NOMO-1 (cell line): ENCODE data around the gene GOT1.

Experiments used
- DNase-seq, 2 experiments: peaks; one replicate each; lab custom pipeline; 2025; ENCODE audit not compliant: unreplicated experiment in 2 of 2; lab: John Stamatoyannopoulos, UW

GOT1 gene

GRCh38 chr10:99435986-99436638 is 5.7 kb upstream of the GOT1 start:
- DNase-seq: peak; percentile 52 to 57

- no peak for DNase-seq
Measured at GRCh38 chr10:99433378-99434020, 3.1 kb upstream of the GOT1 start.

- no peak for DNase-seq
Measured at GRCh38 chr10:99432881-99433280, 2.5 kb upstream of the GOT1 start.

GRCh38 chr10:99432047-99432446 is 1.6 kb upstream of the GOT1 start:
- DNase-seq: no peak

DNA sequence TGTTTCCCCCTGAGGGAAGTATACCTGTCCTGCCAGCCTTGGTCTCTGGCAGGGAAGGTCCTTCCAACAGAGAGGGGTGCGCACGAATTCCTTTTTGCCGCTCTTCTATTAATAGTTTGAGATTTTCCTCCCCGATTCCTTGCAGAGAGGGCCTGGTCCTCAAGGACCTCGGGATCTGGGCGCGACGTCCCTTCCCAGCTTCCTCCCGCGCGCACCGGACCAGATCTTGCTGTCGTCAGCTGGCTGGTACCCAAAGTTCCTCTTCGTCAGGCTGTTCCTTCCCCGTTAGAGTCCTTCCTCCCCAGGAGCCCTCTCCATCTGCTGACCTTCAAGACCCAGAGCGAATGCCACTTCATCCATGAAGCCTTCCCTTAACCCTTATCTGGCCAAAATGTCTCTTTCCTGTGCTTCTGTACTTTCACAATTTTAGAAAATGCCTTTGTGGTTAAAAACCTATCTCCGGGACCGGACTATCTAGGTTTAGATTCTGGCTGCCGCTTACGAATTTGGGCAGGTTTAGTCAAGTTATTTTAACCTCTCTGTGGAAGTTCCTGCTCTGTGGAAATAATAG is 851 bp upstream of the GOT1 start:
- peak; percentile 18 to 38 for DNase-seq

DNA sequence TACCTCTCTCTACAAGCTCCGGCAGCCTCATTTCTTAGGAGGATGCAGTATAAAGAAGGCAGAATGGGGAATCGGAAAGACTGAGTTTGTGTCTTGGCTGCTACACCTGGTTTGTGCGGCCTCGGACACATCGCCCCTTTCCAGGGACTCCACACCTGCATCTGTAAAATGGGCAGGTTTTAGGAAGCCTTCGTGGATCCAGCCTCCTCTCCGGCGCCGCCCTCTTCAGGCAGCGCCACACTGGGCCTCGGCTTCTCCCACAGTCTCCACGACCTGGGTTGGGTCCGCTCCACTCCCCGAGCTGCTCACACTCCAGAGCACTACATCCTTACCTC is 341 bp downstream of the GOT1 start:
- DNase-seq: peak in 1 of 2 experiments; percentile 40

DNA sequence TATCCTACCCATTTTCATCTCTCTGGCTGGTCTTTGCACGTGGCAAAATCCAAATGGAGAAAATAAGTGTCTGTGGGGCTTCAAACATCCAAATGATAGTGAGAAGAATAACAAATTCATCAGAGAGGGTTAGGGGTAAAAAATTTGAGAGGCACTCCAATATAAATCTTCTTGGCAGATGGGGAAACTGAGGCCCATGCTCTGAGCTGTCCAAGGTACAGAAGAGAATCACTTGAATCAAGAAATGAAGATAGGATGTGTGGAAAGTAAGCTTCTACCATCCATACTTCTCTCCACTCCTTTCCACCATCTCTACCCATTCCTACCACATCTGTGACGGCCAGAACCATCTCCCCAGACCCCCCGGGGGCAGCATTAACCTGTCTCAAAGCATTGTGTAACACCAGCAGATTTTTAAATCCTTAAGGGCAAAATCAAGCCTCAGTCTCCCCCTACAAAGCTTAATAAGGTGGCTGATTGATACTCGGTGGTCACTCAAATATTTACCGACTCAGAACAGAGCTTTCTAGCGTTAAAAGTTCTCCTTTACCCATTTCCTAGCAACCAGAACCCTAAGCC is 818 bp downstream of the GOT1 start:
- no peak for DNase-seq

GRCh38 chr10:99427566-99428190 is 2.7 kb downstream of the GOT1 start:
- no peak for DNase-seq

GRCh38 chr10:99426689-99427088 is 3.7 kb downstream of the GOT1 start:
- no peak for DNase-seq

DNA sequence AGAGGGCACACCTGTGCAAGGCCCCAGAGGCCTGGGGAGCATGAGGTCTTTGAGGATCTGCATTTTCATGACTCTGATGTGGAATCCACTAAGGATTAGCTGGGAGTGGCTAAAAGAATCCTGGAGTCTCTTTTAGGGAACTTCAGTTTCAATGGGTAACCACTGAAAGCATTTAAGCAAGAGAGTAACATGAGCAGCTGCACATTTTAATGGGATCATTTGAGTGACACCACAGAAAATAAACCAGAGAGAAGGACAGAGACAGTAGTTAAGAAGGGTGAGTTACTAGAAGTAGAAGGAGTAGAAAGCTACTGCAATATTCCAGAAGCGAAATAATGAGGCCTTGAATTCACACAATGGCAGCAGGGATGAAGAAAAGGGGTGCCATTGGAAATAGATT is 5.2 kb downstream of the GOT1 start:
- no peak for DNase-seq

DNA sequence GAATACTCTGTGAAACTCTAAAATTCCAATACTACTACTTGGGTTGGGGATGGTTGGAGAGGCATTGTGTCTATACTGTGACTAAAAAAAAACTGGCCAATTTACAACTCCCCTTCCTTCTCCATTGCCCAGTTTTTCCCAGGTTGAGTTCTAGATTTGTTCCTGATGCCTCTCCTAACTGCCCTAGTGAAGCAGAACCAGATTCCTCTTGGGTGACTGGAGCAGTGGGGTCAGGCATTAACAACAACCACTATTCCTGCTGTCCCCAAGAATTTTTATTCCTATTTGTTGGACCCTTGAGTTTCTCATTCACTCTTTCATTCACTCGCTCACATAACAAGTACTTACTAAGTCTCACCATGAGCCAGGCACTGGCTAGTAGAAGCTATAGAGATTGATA is 5.8 kb downstream of the GOT1 start:
- no peak for DNase-seq

DNA sequence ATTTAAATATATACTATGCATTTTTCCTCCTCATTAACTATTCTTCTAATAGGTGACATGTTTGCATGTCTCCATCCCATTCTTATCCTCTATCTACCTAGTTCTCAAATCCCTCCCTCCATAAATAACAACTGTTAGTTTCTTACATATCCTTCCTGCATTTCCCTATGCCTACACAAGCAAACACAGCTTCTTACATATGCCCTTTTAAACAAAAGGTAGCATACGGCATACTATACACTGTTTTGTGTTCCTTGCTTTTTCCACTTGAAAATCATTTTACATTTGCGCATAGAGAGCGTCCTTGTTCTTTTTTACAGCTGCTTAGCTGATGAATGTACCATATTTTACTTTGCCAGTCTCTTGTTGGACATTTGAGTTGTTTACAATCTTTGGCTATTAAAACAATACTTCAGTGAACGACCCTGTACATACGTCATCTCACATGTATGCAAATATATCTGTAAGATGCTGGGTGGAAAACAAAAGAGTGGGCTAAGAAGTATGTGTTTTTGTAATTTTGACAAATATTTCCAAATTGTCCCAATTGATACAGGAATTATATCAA is 7.8 kb downstream of the GOT1 start:
- DNase-seq: no peak

GRCh38 chr10:99421233-99421739 is 9.1 kb downstream of the GOT1 start:
- no peak for DNase-seq

DNA sequence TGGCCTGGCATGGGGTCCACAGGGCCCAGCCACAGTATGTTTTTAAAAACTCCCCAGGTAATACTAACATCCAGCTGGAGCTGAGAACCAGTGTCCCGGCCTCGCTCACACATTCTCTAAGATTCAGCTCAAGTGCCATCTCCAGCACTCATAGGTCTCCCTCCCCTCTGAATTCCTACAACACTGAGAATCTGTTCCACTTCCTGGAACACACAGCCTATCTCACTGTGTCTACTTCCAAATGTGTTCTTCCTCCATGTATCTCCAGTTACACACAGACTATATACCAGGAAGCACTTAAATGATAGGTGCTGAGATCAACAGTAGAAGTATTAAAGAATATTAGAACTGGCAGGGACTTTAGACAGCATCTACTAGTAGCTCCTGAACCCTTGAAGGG is 10.7 kb downstream of the GOT1 start:
- no peak for DNase-seq

DNA sequence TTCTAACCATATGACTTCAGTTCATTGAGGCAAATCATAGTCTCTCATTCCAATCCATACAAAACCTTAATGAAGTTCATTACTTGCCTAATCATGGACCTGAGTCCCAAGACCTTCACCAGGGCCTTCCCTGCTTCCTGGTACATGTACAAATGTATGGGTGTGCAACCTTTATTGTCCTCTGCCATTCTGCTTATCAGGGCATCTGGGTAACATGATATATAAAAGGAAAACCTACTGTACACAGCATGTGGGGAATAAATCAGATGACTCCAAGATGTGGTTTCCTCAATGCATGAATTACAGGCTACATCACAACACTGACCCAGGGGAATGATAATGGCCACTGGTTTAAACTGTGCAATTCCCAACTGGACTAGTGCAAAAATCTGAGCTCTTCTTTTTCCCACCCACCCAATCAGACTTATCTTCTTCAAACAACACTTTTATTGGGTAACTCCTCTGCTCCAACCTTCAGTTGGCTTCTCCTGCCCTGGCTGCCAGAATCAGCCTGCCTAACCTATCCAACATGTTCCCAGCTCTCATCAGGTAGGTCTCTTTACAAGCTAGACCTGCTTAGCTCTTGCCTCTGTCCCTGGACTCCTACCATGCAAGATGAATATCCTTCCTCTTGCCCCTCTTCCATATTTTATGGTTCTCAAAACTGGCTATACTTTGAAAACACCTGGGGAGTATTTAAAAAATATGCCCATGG is 11.4 kb downstream of the GOT1 start:
- no peak for DNase-seq

DNA sequence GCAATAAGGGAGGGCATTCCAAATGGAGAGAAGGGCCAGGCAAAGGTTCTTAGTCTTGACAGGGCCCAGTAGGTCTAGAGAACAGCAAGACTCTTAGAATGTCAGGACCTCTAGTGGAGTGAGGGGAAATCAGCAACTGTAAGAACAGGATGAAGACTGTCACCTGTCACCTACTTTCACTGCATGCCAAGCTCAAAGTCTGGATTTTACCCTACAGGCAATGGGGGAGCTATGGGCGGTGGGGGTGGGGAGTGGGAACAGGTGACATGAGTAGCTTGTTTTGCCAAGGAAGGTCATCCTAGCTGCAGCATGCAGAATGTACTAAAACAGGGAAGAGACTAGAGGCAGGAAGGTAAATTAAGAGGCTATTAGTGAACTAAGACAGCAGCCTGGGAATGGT is 18.3 kb downstream of the GOT1 start:
- no peak for DNase-seq

- DNase-seq: no peak
Measured at GRCh38 chr10:99411546-99411945, 18.9 kb downstream of the GOT1 start.

DNA sequence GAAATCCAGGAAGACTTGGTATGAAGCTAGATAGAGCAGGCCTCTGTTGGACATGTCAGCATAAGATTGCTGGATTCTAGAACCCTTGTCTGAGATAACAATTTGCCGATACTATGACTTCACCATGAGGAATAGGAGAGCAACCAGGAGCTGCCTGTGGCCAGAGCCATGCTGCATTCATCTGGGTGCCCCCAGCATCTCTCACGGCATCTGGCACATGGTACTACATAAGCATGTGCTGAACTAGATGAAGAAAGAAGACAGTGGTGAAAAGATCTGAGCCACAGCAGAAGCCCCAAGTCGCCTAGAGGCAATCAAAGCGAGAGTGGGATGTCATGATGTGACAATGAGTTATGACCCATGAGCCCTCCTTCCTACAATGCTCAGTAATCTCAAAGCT is 19.5 kb downstream of the GOT1 start:
- no peak for DNase-seq

GRCh38 chr10:99410146-99410545 is 20.3 kb downstream of the GOT1 start:
- DNase-seq: no peak

DNA sequence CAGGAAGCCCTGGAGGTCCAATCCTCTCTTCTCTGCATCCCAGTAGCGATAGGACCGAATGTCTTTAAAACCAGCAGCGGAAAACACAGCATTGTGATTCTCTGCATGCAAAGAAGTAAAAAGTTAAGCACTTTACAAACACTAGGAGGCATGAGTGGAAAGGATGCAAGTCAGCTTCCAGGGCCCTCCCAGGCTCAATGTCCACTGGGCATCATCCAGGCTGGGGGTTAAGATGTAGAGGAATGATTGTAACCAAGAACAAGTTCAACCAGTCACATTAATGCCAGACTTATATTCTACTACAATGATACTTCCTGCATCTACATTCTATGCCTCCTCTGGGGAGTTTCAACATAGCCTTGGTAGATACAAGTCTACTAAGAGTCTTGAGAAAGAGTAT is 24.3 kb downstream of the GOT1 start:
- DNase-seq: no peak

GRCh38 chr10:99403674-99404073 is 26.8 kb downstream of the GOT1 start:
- DNase-seq: peak; percentile 44 to 67
